Stimulated activated CD4-positive, alpha-beta T cell treated with anti-CD3 and anti-CD28 coated beads, Interleukin-1b, Interleukin-23, amount 100 ng/mL, for 24 hours (primary cell): ENCODE data around the gene KIF2B.
"Not testable (repeated sequence)": the region's sequence is repeated elsewhere in the genome, so short reads cannot be mapped to it uniquely, and the experiment has no call there.

Experiments used
- DNase-seq, 4 experiments: peaks; one replicate each; pipeline ENCODE4 v3.0.0-alpha.2; 2020; ENCODE audit warnings: low read depth in 4 of 4, low spot score in 1 of 4

The KIF2B gene, protein sequence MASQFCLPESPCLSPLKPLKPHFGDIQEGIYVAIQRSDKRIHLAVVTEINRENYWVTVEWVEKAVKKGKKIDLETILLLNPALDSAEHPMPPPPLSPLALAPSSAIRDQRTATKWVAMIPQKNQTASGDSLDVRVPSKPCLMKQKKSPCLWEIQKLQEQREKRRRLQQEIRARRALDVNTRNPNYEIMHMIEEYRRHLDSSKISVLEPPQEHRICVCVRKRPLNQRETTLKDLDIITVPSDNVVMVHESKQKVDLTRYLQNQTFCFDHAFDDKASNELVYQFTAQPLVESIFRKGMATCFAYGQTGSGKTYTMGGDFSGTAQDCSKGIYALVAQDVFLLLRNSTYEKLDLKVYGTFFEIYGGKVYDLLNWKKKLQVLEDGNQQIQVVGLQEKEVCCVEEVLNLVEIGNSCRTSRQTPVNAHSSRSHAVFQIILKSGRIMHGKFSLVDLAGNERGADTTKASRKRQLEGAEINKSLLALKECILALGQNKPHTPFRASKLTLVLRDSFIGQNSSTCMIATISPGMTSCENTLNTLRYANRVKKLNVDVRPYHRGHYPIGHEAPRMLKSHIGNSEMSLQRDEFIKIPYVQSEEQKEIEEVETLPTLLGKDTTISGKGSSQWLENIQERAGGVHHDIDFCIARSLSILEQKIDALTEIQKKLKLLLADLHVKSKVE

DNA sequence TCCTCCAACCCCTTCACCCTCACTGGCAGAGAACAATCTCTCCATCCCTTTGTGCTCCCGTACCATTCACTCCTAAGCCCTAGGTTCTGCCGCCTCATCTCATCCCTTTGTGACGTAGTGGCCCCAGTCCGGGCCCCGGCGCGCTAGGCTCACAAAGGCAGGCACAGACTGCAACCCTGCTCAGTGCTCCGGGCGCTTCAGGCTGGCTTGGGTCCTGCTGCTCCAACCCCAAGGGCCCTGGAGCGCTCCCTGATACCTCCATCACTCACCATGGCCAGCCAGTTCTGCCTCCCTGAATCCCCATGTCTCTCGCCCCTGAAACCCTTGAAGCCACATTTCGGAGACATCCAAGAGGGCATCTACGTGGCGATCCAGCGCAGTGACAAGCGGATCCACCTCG, at the start of gene KIF2B:
TSS of gene KIF2B (plus strand) at position 164 of the 400 bp plus-strand sequence. CDS start at position 271, 107 bp downstream.
- no peak for DNase-seq

DNA sequence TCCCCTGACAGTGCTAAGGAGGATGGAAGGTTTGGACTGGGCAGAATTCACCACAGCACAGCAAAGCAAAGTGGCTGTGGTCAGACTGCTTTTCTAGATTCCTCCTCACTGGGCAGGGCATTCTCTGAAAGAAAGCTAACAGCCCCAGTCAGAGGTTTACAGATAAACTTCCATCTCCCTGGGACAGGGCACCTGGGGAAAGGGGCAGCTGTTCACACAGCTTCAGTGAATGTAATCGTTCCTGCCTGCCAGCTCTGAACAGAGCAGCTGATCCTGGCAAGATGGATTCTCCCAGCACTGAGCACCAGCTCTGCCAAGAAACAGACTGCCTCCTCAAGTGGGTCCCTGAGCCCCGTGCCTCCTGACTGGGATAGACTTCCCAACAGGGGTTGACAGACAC, 42.4 kb upstream of the KIF2B start:
- DNase-seq = no peak

DNA sequence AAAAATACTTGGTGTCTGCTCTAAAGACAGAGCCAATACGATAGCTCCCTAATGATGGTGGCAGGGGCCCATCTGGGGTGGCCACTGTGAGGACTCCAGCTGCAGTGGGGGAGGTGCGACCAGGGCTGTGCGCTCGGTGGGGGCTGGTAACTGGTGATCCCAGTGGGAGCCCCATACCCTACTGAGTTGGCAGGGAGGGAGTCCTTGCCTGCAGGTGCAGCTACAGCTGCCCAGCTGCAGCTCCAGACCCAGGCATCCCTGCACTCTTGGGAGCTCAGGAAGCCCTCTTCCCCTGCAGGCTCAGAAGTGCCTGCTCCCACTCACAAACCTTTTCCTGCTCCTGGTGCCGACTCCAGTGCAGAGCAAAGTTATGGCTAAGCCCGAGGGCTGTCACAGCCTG, 31.2 kb upstream of the KIF2B start:
- DNase-seq = no peak

DNA sequence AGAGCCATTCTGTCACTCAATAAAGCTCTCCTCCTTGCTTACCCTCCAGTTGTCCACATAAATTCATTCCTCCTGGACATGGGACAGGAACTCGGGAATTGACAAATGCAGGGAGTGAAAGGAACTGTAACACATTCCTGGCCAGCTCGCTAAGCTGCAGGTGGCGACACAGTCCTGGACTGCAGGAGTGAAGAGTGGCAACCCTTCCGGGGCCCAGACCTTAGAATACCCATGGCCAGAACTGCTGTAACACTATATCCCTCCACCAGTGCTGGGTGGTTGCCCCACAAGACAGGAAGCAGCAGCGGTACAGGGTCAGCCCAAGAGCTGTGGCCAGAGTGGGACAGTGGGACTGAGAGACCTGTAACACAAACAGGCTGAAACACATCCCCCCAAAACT, 30.3 kb upstream of the KIF2B start:
- no peak for DNase-seq

DNA sequence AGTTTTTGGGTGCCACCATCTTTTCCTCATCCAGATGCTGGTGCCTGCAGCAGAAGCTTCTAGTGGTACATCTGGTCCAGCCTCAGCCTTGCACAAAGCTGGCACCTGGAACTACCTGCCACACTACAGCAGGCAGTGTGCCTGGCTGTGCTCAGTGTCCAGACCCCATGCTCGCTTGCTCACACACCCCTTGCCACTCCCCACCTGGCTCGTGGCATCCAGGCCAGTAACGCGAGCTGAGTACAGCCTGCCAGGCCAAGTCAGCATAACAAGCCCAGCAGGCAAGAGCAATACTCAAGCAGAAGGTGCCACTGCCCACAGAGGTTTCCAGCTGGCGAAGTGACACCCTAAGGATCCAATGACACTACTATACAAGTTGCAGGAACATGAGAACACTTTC, 29.7 kb upstream of the KIF2B start:
- no peak for DNase-seq

DNA sequence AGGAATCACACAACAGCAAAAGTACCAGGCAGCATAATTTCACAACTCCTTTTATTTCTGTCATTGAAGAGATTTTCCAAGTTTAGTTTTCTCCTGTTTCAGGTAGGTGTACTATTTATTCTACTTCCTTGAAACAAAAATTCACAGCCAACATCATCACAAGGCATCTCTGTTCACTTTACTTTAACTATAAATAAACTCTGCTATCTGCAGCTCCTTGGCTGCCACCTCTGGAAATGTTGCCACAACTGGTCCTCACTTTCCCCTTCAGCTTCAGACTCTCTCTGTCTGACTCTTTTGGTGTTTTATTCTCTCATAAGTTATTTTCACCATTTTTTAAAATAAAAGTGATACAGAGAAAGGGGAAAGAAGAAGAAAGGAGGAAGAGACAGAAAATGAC, 27.9 kb upstream of the KIF2B start:
- no peak for DNase-seq

DNA sequence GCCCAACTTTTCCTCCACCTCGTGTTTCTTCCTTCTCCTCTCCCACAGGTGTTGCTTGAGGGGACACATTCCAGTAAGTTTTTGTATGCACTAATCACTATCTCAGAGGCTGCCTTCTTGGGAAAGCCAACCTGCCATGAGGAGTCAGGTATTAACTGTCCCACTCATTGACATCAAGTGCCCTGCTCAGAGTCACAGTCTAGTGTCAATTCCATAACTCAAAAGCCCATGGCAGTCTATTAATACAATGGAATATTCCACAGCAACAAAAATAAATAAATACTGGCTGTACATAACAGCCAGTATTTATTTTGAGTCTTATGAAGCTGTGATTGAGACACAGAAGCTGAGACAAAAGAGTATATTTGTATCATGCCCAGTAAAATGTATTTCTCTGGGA, 26.1 kb upstream of the KIF2B start:
- no peak for DNase-seq

DNA sequence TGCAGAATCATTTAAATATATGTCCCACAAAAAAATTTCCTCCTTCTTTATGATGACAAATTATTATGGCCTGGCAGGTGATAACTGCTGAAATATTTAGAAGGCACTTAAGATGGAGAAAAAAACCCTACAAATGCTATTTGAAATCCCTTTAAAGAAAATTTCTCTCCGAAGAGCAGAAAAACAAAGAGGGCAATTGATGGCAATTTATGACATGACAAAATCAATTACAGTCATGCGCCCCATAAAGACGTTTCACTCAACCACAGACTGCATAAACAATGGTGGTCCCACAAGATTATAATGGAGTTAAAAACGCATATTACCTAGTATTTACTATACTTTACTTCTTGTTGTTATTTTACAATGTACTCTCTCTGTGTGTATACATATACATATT, 25.2 kb upstream of the KIF2B start:
- no peak for DNase-seq

DNA sequence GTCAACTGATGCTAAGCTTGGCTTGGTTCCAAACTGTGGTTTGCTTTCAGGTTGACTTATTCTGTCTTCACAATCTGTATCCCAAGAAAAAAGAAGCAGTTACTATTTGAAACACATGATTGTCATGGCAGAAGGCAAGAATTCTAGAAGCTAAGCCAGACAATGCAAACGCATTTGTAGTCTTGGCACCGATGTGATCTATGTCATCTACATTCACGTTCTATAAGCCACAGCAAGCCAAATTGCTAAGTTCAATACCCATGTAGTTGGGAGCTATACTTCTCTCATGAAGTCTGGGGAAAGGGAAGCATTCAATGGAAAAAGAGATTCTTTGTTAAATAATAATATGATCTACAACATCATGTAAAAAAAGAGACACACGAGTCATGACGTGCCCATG, 18.3 kb upstream of the KIF2B start:
- DNase-seq = no peak

DNA sequence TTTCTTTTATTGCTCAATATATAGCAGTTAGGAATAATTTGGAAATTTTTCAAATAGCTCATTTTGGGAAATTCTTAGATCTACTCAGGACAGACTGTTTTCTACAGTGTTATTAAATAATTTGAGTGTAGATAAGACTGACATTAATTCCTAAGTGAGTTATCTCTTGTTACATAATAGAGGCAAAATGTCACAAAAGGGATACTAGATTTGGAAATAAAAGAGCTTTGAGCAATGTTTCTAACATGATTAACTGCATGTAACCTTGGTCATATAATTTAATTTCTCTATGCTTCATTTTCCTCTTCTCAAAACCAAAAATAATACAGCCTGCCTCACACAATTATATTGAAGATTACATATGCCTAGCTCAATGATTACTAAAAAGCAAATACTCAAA, 16.3 kb upstream of the KIF2B start:
- no peak for DNase-seq

DNA sequence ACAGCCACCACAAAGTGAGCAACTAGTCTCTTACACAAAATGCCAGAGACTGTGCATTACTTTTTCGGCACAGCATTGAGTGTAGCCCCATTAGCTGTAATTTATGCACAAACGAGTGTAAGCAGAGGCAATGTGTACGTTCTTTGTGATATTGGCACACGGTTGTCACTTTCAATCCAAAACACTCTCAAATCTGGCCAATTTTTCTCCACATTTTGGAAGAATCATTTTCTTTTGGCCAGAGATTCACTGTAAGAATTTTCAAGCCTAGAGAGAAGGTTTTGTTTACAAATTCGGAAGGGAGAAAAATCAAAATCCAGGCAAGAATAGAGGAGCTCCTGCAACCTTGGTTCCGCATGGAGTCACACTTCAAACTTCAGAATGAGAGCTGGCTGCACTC, 15.4 kb upstream of the KIF2B start:
- no peak for DNase-seq

DNA sequence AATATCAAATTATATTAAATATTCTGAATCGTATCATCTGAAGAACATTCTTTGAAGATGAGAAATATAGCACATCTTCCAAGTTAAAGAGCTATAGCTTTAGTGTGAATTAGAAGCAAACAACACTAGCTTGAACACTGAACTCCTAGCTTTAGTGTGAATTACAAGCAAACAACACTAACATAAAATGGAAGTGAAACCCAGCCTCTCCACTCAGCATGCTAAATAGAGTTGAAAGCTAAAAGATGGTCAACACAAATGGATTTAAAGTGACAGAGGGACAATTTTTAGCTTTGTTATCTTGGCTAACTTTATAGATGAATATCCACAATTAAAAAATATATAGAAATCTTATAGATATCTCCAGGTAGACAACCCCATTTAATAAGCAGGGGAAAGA, 4.5 kb upstream of the KIF2B start:
- DNase-seq = no peak

DNA sequence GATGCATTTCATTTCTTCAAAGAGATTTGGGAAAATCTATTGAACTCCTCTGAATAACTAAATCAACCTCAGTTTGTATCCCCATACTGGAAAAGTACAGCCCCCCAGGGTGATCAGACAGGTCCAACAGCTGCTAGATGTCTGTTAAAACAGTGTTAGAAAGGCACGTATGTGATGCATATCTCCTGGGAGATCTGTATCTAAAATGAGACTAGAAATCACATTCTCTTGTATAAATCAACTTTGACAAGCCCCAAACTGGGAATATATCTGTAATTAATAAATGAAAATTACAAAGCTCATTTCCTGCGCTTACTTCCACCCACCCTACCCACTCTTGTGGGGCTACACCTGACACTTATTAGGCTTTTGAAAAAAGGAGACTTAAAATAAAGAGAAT, 3.8 kb upstream of the KIF2B start:
- no peak for DNase-seq

DNA sequence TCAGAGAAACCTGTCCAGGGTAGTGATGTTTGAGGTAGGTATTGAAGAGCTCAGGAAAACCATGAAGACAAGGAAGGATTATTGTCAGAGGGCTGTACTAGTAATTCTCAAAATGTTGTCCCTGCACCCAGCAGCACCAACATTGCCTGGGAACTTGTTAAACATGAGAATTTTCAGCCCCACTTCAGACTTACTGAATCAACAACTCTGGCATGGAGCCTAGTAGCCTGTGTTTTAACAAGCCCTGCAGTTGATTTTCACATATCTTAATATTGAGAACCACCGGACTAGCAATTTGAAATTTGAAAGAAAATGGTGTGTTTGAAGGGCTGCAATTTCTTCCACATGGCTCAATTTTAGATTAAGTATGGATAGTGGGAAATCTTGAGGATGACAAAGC, 2.8 kb upstream of the KIF2B start:
- no peak for DNase-seq

DNA sequence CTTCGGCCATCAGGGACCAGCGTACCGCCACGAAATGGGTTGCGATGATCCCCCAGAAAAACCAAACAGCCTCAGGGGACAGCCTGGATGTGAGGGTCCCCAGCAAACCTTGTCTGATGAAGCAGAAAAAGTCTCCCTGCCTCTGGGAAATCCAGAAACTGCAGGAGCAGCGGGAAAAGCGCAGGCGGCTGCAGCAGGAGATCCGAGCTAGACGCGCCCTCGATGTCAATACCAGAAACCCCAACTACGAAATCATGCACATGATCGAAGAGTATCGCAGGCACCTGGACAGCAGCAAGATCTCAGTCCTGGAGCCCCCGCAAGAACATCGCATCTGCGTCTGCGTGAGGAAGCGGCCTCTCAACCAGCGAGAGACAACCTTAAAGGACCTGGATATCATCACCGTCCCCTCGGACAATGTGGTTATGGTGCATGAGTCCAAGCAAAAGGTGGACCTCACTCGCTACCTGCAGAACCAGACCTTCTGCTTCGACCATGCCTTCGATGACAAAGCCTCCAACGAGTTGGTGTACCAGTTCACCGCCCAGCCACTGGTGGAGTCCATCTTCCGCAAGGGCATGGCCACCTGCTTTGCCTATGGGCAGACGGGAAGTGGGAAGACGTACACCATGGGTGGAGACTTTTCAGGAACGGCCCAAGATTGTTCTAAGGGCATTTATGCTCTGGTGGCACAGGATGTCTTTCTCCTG, 769 bp downstream of the KIF2B start:
- no peak for DNase-seq

DNA sequence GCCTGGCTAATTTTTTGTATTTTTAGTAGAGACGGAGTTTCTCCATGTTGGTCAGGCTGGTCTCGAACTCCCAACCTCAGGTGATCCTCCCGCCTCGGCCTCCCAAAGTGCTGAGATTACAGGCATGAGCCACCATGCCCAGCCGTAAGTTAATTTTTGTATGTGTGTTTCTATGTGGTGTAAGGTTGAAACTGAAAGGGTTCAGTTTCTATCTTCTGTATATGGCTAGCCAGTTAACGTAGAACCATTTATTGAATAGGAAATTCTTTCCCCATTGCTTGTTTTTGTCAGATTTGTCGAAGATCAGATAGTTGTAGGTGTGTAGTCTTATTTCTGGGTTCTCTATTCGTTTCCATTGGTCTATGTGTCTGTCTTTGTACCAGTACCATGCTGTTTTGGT, 12.0 kb downstream of the KIF2B start:
- DNase-seq = not testable (repeated sequence)

DNA sequence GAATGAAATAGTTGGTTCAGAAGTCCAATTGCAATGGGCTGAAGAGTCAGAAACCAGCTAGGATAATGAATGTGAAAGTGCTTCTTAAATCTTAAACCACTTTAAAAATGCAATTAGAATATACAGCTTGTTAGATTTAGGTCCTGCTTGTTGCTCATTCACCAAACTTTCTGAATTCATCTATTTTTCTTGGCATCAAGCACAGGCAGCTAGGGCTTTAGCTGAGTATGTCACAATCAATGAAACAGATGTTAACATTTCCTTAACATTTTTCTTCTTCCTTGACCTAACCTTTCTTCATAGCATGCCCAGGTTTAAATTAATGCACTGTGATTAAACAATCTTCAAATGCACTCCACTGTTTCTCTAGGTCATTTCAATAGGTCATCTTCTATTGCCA, 14.4 kb downstream of the KIF2B start:
- no peak for DNase-seq

DNA sequence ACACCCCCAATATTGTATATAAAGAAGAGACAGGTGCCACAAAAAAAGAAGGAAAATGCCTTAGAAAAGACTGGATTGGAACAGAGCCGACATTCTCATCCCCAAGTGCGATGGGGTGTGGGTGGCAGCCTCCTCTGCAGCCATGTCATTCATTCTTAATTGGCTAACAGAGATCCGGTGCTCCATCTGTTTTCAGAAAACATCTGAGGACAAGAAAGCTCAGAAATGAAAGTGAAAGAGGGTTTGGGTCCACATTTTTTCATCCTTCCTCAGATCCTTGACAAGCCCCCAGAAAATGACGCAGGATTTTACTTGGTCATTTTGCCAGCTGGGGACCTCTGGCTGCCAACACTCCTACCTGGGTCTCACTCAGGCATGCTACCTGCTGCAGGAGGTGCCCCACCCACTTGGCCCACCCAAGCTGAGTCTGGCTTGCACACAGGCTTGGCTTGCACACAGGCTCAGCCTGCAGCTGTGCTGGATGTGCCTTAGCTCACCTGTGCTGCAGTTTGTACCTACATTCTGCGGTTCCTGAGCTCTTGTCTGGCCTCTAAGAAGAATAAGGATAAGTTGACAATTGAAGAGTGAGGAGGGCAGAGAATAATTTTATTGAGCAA, 21.9 kb downstream of the KIF2B start:
- DNase-seq = no peak

DNA sequence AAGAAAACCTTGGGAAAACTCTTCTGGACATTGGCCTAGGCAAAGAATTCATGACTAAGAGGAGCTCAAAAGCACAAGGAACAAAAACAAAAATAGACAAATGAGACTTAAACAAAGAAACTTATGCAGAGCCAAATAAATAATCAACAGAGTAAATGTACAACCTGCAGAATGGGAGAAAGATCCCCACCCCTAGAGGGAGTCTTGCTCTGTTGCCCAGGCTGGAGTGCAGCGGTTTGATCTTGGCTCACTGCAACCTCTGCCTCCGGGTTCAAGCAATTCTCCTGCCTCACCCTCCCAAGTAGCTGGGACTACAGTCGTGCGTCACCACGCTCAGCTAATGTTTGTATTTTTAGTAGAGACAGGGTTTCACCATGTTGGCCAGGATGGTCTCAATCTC, 48.4 kb downstream of the KIF2B start:
- DNase-seq = not testable (repeated sequence)
